Measurements from ENCODE around the gene MRO.
"Not testable (repeated sequence)": the region's sequence is repeated elsewhere in the genome, so short reads cannot be mapped to it uniquely, and the experiment has no call there.

Gene MRO

GRCh38 chr18:50819728-50820378 is at the start of gene MRO:
MRO (minus strand) TSS chr18:50820016; CDS start chr18:50809400, 10,616 bp downstream.
- DNase-seq: peak; percentile 7 to 26

- DNase-seq: no peak
These were observed 49.3 kb upstream of the MRO start for GRCh38 chr18:50869150-50869549.

GRCh38 chr18:50866765-50867164 is 46.9 kb upstream of the MRO start:
- no peak for DNase-seq

GRCh38 chr18:50863840-50864375 is 44.1 kb upstream of the MRO start:
- no peak for DNase-seq

- no peak for DNase-seq
These were observed 42.6 kb upstream of the MRO start for GRCh38 chr18:50862401-50862800.

- no peak for DNase-seq
These were observed 41.8 kb upstream of the MRO start for GRCh38 chr18:50861617-50862016.

- DNase-seq: no peak
These were observed 40.2 kb upstream of the MRO start for GRCh38 chr18:50859793-50860555.

- DNase-seq: no peak
These were observed 37.9 kb upstream of the MRO start for GRCh38 chr18:50857694-50858093.

GRCh38 chr18:50857166-50857565 is 37.4 kb upstream of the MRO start:
- not testable (repeated sequence) for DNase-seq

- DNase-seq: no peak
These were observed 36.4 kb upstream of the MRO start for GRCh38 chr18:50855976-50856757.

GRCh38 chr18:50853863-50854271 is 34.1 kb upstream of the MRO start:
- no peak for DNase-seq

- DNase-seq: no peak
These were observed 30.7 kb upstream of the MRO start for GRCh38 chr18:50850307-50851065.

- DNase-seq: no peak
These were observed 29.6 kb upstream of the MRO start for GRCh38 chr18:50849419-50849821.

GRCh38 chr18:50848991-50849390 is 29.2 kb upstream of the MRO start:
- no peak for DNase-seq

GRCh38 chr18:50848061-50848551 is 28.3 kb upstream of the MRO start:
- no peak for DNase-seq

- DNase-seq: no peak
These were observed 27.4 kb upstream of the MRO start for GRCh38 chr18:50847192-50847591.

GRCh38 chr18:50844960-50845359 is 25.1 kb upstream of the MRO start:
- no peak for DNase-seq

GRCh38 chr18:50844554-50844953 is 24.7 kb upstream of the MRO start:
- DNase-seq: no peak

GRCh38 chr18:50842846-50843245 is 23.0 kb upstream of the MRO start:
- no peak for DNase-seq

- no peak for DNase-seq
These were observed 20.2 kb upstream of the MRO start for GRCh38 chr18:50839996-50840395.

GRCh38 chr18:50839341-50839740 is 19.5 kb upstream of the MRO start:
- no peak for DNase-seq

GRCh38 chr18:50836521-50836957 is 16.7 kb upstream of the MRO start:
- DNase-seq: peak in 1 of 2 experiments; percentile 1

All from SW 1271 (cell line).